Liver (tissue), 9 donors: Measurements from ENCODE around the gene SLC16A11. TPM values are rescaled to one million over a fixed set of nuclear protein-coding genes. Genes with fewer than 3 reads are reported as not detected.
"Not testable (repeated sequence)": the region's sequence is repeated elsewhere in the genome, so short reads cannot be mapped to it uniquely, and the experiment has no call there.

Source experiments
- DNase-seq: peaks from one replicate; pipeline ENCODE4 v3.0.0-alpha.2; 2017; ENCODE audit warnings: low spot score
- H3K27ac ChIP-seq, 2 donors: one replicate each; pipeline ENCODE4 v1.7.0; 2013; ENCODE audit warnings: inconsistent platforms in 2 of 2, low read length in 2 of 2, control low read depth in 1 of 2, low read depth in 1 of 2, mild to moderate bottlenecking in 1 of 2
- H3K27me3 ChIP-seq, 4 donors: one replicate each; pipeline versions ENCODE4 v1.6.1 to v1.7.0; 2013; ENCODE audit warnings: low read length in 3 of 4, inconsistent platforms in 1 of 4, mild to moderate bottlenecking in 1 of 4, moderate library complexity in 1 of 4; ENCODE audit not compliant: control insufficient read depth in 4 of 4, insufficient read depth in 4 of 4
- H3K36me3 ChIP-seq, 4 donors: one replicate each; pipeline versions ENCODE4 v1.6.1 to v1.7.0; 2013; ENCODE audit warnings: low read length in 3 of 4, mild to moderate bottlenecking in 3 of 4, low read depth in 1 of 4, moderate library complexity in 1 of 4; ENCODE audit not compliant: control insufficient read depth in 4 of 4, insufficient read depth in 3 of 4
- H3K4me1 ChIP-seq, 4 donors: one replicate each; pipeline versions ENCODE4 v1.6.1 to v1.7.0; 2013; ENCODE audit warnings: low read length in 3 of 4, mild to moderate bottlenecking in 3 of 4, moderate library complexity in 1 of 4; ENCODE audit not compliant: control insufficient read depth in 4 of 4, insufficient read depth in 4 of 4
- H3K4me3 ChIP-seq, 3 donors: one replicate each; pipeline versions ENCODE4 v1.6.1 to v1.7.0; 2013; ENCODE audit warnings: low read length in 3 of 3, control low read depth in 1 of 3, low read depth in 1 of 3, mild to moderate bottlenecking in 1 of 3
- H3K9ac ChIP-seq, 2 donors: one replicate each; pipeline ENCODE4 v1.7.0; 2013; ENCODE audit warnings: low read length in 2 of 2, mild to moderate bottlenecking in 2 of 2, moderate library complexity in 2 of 2, control low read depth in 1 of 2, low read depth in 1 of 2
- H3K9me3 ChIP-seq, 4 donors: one replicate each; pipeline versions ENCODE4 v1.6.1 to v1.7.0; 2013; ENCODE audit warnings: low read length in 3 of 4; ENCODE audit not compliant: control insufficient read depth in 4 of 4
- EGR1 ChIP-seq, 2 donors: IDR thresholded peaks; 2 replicates each; pipeline ENCODE4 v1.6.1; 2016 to 2018; ENCODE audit warnings: antibody characterized with exemption in 2 of 2, low read depth in 2 of 2
- FOXA1 ChIP-seq: IDR thresholded peaks from 2 replicates; pipeline ENCODE4 v1.6.1; 2016; ENCODE audit warnings: antibody characterized with exemption
- FOXA2 ChIP-seq: IDR thresholded peaks from 2 replicates; pipeline ENCODE4 v1.6.1; 2016; ENCODE audit warnings: antibody characterized with exemption
- GABPA ChIP-seq, 2 donors: IDR thresholded peaks in 1 of 2; conservative IDR thresholded peaks in 1 of 2; 2 replicates each; pipeline ENCODE4 v1.6.1; 2016; ENCODE audit warnings: antibody characterized with exemption in 2 of 2, mild to moderate bottlenecking in 1 of 2, moderate library complexity in 1 of 2
- JUND ChIP-seq, 2 donors: IDR thresholded peaks; 2 replicates each; pipeline ENCODE4 v1.6.1; 2016; ENCODE audit warnings: antibody characterized with exemption in 2 of 2
- NR2F2 ChIP-seq: IDR thresholded peaks from 2 replicates; pipeline ENCODE4 v1.6.1; 2016; ENCODE audit warnings: antibody characterized with exemption
- RXRA ChIP-seq, 2 donors: IDR thresholded peaks; 2 replicates each; pipeline ENCODE4 v1.6.1; 2017 to 2018; ENCODE audit warnings: antibody characterized with exemption in 2 of 2, mild to moderate bottlenecking in 1 of 2
- SP1 ChIP-seq: IDR thresholded peaks from 2 replicates; pipeline ENCODE4 v1.6.1; 2018; ENCODE audit warnings: antibody characterized with exemption, mild to moderate bottlenecking
- WGBS: extraction: QIAGEN DNeasy Blood & Tissue Kit; methylation state at CpG from one replicate; pipeline ENCODE4 v1.1.7; 2013; 5-methylcytosine and 5-hydroxymethylcytosine counted together
- polyA plus RNA-seq, 2 donors: library from polyadenylated mRNA; stranded (reverse) in 1 of 2; unstranded in 1 of 2; fragments of 200-250 nt in 1 of 2; fragments of >200 nt in 1 of 2; fragmentation: Nextera tagmentation in 1 of 2; extraction: Ambion mirVana in 1 of 2; gene quantifications; one replicate each; pipeline versions ENCODE4 v1.2.1 to v1.2.3, GENCODE V29; 2013 to 2015
- total RNA-seq, 2 donors: library from RNA; depleted of rRNA; stranded (reverse); fragments of >200 nt; gene quantifications; one replicate each; pipeline ENCODE4 v1.2.3, GENCODE V29; 2014
- TF ChIP-seq, protein P1 (sequence below): IDR thresholded peaks from 2 replicates; pipeline ENCODE4 v1.6.1; 2016; ENCODE audit warnings: antibody characterized with exemption
- TF ChIP-seq, protein P2 (sequence below): IDR thresholded peaks from 2 replicates; pipeline ENCODE4 v1.6.1; 2016; ENCODE audit warnings: antibody characterized with exemption
- TF ChIP-seq, protein P3 (sequence below): IDR thresholded peaks from 2 replicates; pipeline ENCODE4 v1.6.1; 2016; ENCODE audit warnings: antibody characterized with exemption, mild to moderate bottlenecking
- donor health status: healthy.
- donor health status: healthy.
- donor health status: healthy.
- donor health status: healthy.
- donor health status: healthy.

Gene SLC16A11
- total and polyA plus RNA-seq, 4 donors = 1.7 to 8.2 (median 3.1) TPM

DNA sequence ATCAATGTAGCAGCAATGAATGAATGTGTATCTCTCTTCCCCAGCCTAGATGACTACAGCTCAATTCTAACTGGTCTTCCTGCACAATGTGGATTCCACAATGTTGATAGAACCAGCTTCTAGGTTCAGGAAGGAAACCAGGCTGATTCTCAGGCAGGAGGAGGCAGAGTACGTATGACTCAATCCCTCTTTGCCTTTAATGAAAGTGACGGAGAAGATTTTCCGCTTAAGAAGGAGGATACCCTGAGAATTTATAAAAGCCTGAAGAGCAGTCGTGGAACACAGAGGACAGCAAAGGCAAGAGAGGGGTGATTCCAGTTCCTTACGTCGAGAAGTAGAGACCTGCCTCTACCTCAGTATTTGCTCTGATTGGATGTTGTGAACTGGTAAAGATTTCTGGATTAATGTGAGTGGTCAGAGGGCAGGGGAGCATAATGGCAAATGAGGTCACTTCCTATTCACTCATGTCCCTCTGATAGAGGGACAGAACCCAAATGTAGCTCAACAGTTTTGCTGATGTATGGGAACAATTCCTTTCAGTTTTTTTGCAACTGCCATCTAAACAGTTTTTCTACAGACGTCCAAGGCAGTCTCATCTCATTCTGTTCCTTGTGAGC, 15.0 kb upstream of the SLC16A11 start:
- no peaks in the 10 kb centered on the region for H3K4me1 ChIP-seq
- no peak overlapping the region for H3K4me3 ChIP-seq
- H3K9me3 ChIP-seq = no peaks in the 10 kb centered on the region
- no peaks in the 10 kb centered on the region for H3K27me3 ChIP-seq
- peak overlapping the region in 1 of 2 donors; percentile 12 for H3K27ac ChIP-seq
- no peaks in the 10 kb centered on the region for H3K36me3 ChIP-seq
- 84% methylated on average over 7 of the region's 7 CpGs for WGBS
- TF ChIP-seq, protein P1, sequence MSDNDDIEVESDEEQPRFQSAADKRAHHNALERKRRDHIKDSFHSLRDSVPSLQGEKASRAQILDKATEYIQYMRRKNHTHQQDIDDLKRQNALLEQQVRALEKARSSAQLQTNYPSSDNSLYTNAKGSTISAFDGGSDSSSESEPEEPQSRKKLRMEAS = no peak
- TF ChIP-seq FOXA2 (no peak), FOXA1 (no peak), EGR1 (IDR thresholded peaks at IDR 0.05; ENCODE audit: low read depth in 2 of 2) (no peak), GABPA (IDR thresholded peaks at IDR 0.05 in 1 of 2, conservative IDR thresholded peaks at IDR 0.05 in 1 of 2) (no peak), RXRA (IDR thresholded peaks at IDR 0.05) (no peak), SP1 (no peak), JUND (IDR thresholded peaks at IDR 0.05) (no peak)
- TF ChIP-seq, protein P2, sequence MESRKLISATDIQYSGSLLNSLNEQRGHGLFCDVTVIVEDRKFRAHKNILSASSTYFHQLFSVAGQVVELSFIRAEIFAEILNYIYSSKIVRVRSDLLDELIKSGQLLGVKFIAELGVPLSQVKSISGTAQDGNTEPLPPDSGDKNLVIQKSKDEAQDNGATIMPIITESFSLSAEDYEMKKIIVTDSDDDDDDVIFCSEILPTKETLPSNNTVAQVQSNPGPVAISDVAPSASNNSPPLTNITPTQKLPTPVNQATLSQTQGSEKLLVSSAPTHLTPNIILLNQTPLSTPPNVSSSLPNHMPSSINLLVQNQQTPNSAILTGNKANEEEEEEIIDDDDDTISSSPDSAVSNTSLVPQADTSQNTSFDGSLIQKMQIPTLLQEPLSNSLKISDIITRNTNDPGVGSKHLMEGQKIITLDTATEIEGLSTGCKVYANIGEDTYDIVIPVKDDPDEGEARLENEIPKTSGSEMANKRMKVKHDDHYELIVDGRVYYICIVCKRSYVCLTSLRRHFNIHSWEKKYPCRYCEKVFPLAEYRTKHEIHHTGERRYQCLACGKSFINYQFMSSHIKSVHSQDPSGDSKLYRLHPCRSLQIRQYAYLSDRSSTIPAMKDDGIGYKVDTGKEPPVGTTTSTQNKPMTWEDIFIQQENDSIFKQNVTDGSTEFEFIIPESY = no peak
- TF ChIP-seq, protein P3, sequence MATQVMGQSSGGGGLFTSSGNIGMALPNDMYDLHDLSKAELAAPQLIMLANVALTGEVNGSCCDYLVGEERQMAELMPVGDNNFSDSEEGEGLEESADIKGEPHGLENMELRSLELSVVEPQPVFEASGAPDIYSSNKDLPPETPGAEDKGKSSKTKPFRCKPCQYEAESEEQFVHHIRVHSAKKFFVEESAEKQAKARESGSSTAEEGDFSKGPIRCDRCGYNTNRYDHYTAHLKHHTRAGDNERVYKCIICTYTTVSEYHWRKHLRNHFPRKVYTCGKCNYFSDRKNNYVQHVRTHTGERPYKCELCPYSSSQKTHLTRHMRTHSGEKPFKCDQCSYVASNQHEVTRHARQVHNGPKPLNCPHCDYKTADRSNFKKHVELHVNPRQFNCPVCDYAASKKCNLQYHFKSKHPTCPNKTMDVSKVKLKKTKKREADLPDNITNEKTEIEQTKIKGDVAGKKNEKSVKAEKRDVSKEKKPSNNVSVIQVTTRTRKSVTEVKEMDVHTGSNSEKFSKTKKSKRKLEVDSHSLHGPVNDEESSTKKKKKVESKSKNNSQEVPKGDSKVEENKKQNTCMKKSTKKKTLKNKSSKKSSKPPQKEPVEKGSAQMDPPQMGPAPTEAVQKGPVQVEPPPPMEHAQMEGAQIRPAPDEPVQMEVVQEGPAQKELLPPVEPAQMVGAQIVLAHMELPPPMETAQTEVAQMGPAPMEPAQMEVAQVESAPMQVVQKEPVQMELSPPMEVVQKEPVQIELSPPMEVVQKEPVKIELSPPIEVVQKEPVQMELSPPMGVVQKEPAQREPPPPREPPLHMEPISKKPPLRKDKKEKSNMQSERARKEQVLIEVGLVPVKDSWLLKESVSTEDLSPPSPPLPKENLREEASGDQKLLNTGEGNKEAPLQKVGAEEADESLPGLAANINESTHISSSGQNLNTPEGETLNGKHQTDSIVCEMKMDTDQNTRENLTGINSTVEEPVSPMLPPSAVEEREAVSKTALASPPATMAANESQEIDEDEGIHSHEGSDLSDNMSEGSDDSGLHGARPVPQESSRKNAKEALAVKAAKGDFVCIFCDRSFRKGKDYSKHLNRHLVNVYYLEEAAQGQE = no peak
- DNase-seq = no peak
- H3K9ac ChIP-seq = no peak overlapping the region

DNA sequence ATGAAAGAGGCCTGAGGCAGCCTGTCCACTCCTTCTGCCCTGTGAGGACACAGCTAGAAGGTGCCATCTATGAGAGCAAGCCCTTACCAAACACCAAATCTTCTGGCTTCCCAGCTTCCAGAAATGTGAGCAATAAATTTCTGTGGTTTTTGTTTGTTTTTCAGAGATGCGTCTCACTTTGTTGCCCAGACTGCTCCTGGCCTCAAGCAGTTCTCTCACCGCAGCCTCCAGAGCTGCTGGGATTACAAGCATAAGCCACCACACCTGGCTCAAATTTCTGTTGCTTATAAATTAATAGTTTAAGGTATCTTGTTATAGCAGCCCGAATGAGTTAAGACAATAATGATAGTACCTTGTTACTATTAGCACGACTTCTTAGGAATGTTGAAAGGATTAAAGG, 12.5 kb upstream of the SLC16A11 start:
- H3K4me3 ChIP-seq = no peak overlapping the region
- no peak overlapping the region for H3K9ac ChIP-seq
- 93% methylated on average over 4 of the region's 4 CpGs for WGBS
- no peaks in the 10 kb centered on the region for H3K36me3 ChIP-seq
- H3K27ac ChIP-seq = no peak overlapping the region
- H3K27me3 ChIP-seq = no peaks in the 10 kb centered on the region
- H3K9me3 ChIP-seq = no peaks in the 10 kb centered on the region
- TF ChIP-seq SP1 (no peak), NR2F2 (no peak), FOXA1 (no peak)
- TF ChIP-seq, protein P2 = no peak
- H3K4me1 ChIP-seq = peaks cover 0 to 4% (median 0%) of the 10 kb centered on the region in 4 donors
- DNase-seq = no peak

DNA sequence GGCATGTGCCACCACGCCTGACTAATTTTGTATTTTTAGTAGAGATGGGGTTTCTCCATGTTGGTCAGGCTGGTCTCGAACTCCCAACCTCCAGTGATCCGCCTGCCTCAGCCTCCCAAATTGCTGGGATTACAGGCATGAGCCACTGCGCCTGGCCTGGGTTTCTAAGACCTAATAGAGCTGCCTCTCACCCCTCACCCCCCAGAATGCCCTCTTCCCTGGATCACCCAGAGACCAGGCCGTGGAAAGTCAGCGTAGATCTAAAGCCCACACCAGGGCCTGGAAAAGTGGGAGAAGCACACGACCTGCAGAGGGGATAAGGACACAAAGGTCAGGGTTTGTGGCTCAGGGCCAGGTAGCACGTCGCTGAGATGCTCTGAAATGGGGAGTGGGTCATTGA, 6.7 kb upstream of the SLC16A11 start:
- 83% methylated on average over 9 of the region's 9 CpGs for WGBS
- H3K27ac ChIP-seq, H3K9ac ChIP-seq, H3K27me3 ChIP-seq, H3K4me3 ChIP-seq, H3K36me3 ChIP-seq, DNase-seq, H3K9me3 ChIP-seq: not testable (repeated sequence)
- peaks cover 0 to 21% (median 15%) of the 10 kb centered on the region in 4 donors for H3K4me1 ChIP-seq
